NB4 (cell line): ENCODE measurements around the gene GPR141.

Experiments used
- POLR2A ChIP-seq: IDR thresholded peaks from 2 replicates; pipeline ENCODE4 v1.6.1; 2011; ENCODE audit warnings: mild to moderate bottlenecking; ENCODE audit not compliant: insufficient read length; ENCODE audit errors: extremely low read depth
- TF ChIP-seq, protein P1 (sequence below): IDR thresholded peaks from 2 replicates; pipeline ENCODE4 v1.6.1; 2011; ENCODE audit warnings: low read depth, low read length

DNA sequence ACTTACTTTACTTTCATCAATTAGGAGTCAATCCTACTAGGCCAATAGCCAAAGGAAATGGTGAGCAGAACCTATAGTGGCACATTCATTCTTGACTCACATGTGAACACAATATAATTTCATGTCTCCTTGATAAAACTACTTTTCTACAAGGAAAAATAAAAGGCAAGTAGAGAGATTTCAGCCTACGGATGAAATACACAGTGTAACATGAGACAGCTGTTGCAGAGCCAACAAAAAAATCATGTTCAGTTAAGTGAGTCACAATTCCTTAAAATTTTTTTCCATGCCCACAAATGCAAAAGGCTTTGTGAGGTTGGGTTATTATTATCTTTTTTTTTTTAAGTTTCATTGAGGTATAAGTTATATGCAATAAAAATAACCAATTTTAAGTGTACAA lies 54.8 kb downstream of the GPR141 start:
- TF ChIP-seq, protein P1, sequence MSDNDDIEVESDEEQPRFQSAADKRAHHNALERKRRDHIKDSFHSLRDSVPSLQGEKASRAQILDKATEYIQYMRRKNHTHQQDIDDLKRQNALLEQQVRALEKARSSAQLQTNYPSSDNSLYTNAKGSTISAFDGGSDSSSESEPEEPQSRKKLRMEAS, result no peak
- no peak for TF ChIP-seq POLR2A
